GM20000 (cell line): ENCODE data around the gene MTERF4.

ENCODE experiments used
- DNase-seq: peaks from one replicate; pipeline ENCODE4 v3.0.0; 2012; ENCODE audit warnings: low spot score
- TF ChIP-seq, protein P1 (sequence below): IDR thresholded peaks from 2 replicates; pipeline ENCODE4 v1.5.1; 2012; ENCODE audit warnings: mild to moderate bottlenecking, control low read depth; ENCODE audit errors: extremely low read depth, missing control alignments

The MTERF4 gene

DNA sequence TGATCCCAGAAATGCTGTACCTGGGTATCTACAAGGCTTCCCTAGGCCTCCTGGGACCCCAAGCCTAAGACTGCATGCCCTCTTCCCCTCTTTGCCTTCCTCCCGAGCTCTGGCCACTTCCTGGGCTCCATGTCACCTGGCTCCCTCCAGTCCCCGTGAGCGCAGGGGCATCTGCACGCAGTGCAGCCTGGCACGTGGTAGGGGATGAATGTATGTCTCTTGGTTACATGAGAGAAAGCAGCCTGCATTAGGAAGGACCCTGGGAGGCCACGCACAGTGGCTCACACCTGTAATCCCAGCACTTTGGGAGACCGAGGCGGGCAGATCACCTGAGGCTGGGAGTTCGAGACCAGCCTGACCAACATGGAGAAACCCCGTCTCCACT is 31.3 kb upstream of the MTERF4 start:
- TF ChIP-seq, protein P1, sequence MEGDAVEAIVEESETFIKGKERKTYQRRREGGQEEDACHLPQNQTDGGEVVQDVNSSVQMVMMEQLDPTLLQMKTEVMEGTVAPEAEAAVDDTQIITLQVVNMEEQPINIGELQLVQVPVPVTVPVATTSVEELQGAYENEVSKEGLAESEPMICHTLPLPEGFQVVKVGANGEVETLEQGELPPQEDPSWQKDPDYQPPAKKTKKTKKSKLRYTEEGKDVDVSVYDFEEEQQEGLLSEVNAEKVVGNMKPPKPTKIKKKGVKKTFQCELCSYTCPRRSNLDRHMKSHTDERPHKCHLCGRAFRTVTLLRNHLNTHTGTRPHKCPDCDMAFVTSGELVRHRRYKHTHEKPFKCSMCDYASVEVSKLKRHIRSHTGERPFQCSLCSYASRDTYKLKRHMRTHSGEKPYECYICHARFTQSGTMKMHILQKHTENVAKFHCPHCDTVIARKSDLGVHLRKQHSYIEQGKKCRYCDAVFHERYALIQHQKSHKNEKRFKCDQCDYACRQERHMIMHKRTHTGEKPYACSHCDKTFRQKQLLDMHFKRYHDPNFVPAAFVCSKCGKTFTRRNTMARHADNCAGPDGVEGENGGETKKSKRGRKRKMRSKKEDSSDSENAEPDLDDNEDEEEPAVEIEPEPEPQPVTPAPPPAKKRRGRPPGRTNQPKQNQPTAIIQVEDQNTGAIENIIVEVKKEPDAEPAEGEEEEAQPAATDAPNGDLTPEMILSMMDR = no peak
- DNase-seq = no peak

DNA sequence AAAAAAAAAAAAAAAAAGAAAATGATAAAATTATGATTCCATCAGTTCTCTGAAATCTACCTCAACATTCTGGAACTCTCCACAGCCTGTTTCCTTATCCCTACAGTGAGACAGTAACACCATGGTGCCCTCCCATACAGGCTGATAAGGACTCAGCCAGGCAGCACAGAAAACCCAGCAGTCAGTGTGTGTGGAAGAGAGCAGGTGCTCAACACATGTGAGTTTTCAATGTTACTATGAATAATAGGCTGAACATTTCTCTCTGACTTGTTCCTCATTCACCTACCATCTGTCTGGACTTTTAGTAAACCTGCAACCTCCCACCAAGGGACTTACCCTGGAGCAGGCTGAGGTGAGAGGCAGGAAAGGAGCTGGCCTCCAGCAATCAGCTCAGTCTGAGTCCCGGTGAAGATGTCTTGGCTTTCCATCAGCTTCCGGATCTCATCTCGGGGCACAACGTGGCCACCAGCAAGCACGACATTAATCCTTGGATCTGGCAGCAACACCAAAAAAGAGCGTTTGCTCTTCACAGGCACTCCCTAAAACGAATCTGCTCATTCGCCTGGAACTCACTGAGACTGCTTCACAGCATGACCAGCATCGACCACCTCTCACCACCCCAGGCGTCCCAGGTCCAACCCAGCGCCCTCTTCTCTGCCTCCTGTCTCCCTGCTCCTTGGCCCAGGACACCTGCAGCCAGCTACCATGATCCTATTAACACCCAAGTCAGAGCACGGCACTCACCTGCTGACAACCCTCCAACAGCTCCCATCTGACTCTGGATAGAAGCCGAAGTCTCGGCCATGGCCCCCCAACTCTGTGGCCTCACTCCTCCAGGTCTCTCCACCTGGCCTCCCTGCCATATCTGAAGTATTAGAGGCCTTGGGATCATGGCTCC is 30.7 kb upstream of the MTERF4 start:
- DNase-seq = peak; percentile 52
- TF ChIP-seq, protein P1 = no peak

DNA sequence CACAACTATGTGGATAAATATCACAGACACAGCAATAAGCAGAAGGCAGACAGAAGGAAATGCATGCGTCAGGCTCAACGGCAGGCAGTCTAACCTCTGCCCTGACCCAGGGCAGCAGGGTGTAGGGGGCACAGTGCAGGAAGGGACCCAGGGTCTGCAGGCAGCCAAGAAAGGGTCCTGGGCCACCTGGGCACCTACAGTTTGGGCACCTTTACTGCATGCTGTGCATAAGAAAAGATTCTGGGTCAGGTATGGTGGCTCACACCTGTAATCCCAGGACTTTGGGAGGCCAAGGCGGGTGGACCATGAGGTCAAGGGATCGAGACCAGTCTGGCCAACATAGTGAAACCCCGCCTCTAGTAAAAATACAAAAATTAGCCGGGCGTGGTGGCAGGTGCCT is 29.4 kb upstream of the MTERF4 start:
- TF ChIP-seq, protein P1 = no peak

DNA sequence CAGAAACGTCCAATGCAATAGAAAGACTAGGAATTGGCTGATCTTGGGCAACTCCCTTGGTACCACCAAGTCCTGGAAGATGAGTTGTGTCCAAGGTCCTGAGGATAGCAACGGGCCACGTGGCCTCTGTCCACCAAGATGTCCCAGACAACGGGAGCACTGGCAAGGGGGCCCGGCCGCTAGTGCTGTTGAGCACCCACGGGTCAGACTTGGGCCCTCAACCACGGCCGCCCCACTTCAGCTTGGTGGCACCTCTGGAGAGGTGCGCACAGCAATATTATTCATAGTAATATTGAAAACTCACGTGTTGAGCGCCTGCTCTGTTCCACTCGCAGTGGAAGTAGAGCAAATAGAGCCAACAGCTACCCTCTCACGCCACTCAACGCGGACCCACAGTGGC is 28.2 kb upstream of the MTERF4 start:
- TF ChIP-seq, protein P1 = no peak
- DNase-seq = no peak

More for the DNA sequence above, 29.4 kb upstream of the MTERF4 start:
- no peak for DNase-seq

DNA sequence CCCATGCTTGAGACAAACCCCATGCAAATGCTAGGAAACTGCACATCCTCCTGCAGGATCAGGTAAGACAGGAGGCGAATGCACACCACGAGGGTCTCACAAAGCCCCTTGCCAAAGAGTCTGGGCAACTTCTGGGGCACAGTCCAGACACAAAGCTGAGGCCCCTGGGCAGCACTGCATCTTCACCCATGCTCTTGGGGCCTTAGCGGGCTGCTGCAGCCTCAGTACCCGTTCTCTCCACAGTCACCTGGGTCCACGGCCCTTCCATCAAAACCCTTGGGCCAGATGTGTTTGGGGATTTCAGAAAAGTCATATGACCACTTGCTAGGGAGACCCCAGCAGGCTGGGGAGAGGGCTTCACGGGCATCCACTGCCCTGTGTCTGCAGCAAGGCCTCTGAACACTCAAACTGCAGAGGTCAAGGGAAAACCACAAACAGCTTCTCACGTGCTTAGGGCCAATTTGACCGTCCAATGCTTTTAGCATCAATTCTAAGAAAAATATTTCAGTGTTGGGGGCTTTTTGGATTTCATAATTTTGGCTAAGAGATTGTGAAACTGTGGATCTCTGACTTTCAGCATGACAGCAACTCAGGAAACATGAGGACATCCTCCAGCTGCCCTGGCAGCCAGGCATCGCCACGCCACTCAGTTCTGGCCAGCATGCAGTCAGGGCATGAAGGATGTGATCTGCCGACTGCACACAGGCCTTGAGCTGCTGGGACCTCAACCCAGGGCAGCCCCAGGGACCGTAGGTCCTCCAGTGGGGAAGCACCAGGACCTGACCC is 27.2 kb upstream of the MTERF4 start:
- DNase-seq = no peak
- TF ChIP-seq, protein P1 = no peak

DNA sequence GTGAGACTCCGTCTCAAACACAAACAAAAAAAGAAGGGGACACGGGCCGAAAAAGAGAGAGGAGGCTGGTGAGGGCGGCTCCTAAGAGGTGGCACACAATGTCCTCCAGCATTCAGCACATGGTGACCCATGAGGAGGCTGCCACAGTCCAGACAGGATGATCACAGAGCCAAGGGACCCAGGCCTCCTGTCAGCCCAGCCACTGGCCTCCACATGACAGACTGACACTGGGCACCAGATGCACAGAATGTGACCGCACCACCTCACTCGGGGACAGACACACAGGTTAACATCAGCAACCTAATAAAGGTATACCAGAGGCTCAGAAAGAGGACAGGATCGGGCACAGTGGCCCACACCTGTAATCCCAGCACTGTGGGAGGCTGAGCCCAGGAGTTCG is 26.2 kb upstream of the MTERF4 start:
- TF ChIP-seq, protein P1 = no peak
- no peak for DNase-seq

DNA sequence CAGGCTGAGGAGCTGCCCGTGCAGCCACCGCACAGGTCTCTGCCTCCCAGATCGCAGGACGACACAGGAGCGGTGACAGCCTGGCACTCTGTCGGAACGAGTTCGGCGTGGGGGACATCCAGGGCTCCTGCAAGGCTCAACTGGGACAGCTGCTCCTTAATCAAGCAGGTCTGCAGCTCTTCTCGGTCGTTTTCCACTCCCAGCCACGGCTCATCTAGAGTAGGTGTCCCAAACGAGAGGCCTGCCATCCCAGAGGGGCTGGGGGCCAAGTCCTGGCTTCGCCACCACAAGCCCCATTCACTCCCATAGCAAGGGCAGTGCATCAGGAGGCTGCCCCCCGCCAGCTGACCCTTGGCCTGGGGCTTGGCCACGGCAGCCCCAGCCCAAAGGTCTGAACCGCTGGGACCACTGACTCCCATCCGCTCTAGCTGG is 24.7 kb upstream of the MTERF4 start:
- no peak for DNase-seq

More for the DNA sequence above, 24.7 kb upstream of the MTERF4 start:
- TF ChIP-seq, protein P1 = no peak
